ENCODE data around the gene EPB41L4A. TPM values are rescaled to one million over a fixed set of nuclear protein-coding genes. Genes with fewer than 3 reads are reported as not detected.

EPB41L4A gene
- total RNA-seq, 2 donors from 2014 or later: 7.7 to 9.9 TPM

- Mint-ChIP-seq H3K9me3 (no peaks in the 10 kb centered on the region), H3K27ac (no peak overlapping the region), H3K36me3 (ENCODE audit: low read depth) (no peaks in the 10 kb centered on the region), H3K4me3 (no peak overlapping the region), H3K4me1 (no peaks in the 10 kb centered on the region), H3K27me3 (ENCODE audit: insufficient read depth) (peaks cover 11% of the 10 kb centered on the region)
- no peak overlapping the region for H3K27ac ChIP-seq (ENCODE audit: low read depth, low read length)
- 67 to 74% methylated on average over 1 to 3 of the region's 3 CpGs for WGBS, 2 experiments (ENCODE audit: insufficient coverage in 1 of 2, insufficient read length in 1 of 2)
- no peaks in the 10 kb centered on the region for H3K36me3 ChIP-seq (ENCODE audit: control insufficient read depth, insufficient read depth, low read length)
- peaks cover 11% of the 10 kb centered on the region for H3K27me3 ChIP-seq (ENCODE audit: control insufficient read depth, insufficient read depth, low read length, poor library complexity, severe bottlenecking)
- no peak overlapping the region for H3K4me3 ChIP-seq (ENCODE audit: low read length)
- TF ChIP-seq CTCF (conservative IDR thresholded peaks at IDR 0.05): peak; percentile 21
- H3K4me1 ChIP-seq (ENCODE audit: control insufficient read depth, insufficient read depth, low read length): no peaks in the 10 kb centered on the region
- H3K9me3 ChIP-seq (ENCODE audit: control insufficient read depth, low read length): no peaks in the 10 kb centered on the region
- H3K9ac ChIP-seq (ENCODE audit: extremely low read depth, low read length, poor library complexity, severe bottlenecking): no peak overlapping the region
- DNase-seq: no peak
These were observed 179.1 kb downstream of the EPB41L4A start for GRCh38 chr5:112239996-112240395.

GRCh38 chr5:112238473-112238872 lies 180.6 kb downstream of the EPB41L4A start:
- peak; percentile 63 for TF ChIP-seq CTCF (conservative IDR thresholded peaks at IDR 0.05)
- Histone ChIP-seq H3K36me3 (ENCODE audit: control insufficient read depth, insufficient read depth, low read length) (no peaks in the 10 kb centered on the region), H3K4me1 (ENCODE audit: control insufficient read depth, insufficient read depth, low read length) (no peaks in the 10 kb centered on the region), H3K27ac (ENCODE audit: low read depth, low read length) (no peak overlapping the region), H3K4me3 (ENCODE audit: low read length) (no peak overlapping the region), H3K9ac (ENCODE audit: extremely low read depth, low read length, poor library complexity, severe bottlenecking) (no peak overlapping the region), H3K27me3 (ENCODE audit: control insufficient read depth, insufficient read depth, low read length, poor library complexity, severe bottlenecking) (peaks cover 11% of the 10 kb centered on the region), H3K9me3 (ENCODE audit: control insufficient read depth, low read length) (no peaks in the 10 kb centered on the region)
- Mint-ChIP-seq H3K9me3 (no peaks in the 10 kb centered on the region), H3K27me3 (ENCODE audit: insufficient read depth) (peaks cover 5% of the 10 kb centered on the region), H3K4me1 (peaks cover 3% of the 10 kb centered on the region), H3K4me3 (no peak overlapping the region), H3K36me3 (ENCODE audit: low read depth) (no peaks in the 10 kb centered on the region), H3K27ac (no peak overlapping the region)
- DNase-seq: no peak

- Histone ChIP-seq H3K27me3 (ENCODE audit: control insufficient read depth, insufficient read depth, low read length, poor library complexity, severe bottlenecking) (peaks cover 11% of the 10 kb centered on the region), H3K9me3 (ENCODE audit: control insufficient read depth, low read length) (no peaks in the 10 kb centered on the region), H3K9ac (ENCODE audit: extremely low read depth, low read length, poor library complexity, severe bottlenecking) (no peak overlapping the region), H3K4me3 (ENCODE audit: low read length) (no peak overlapping the region), H3K4me1 (ENCODE audit: control insufficient read depth, insufficient read depth, low read length) (no peaks in the 10 kb centered on the region), H3K27ac (ENCODE audit: low read depth, low read length) (no peak overlapping the region), H3K36me3 (ENCODE audit: control insufficient read depth, insufficient read depth, low read length) (no peaks in the 10 kb centered on the region)
- TF ChIP-seq CTCF (conservative IDR thresholded peaks at IDR 0.05): no peak
- Mint-ChIP-seq H3K27ac (no peak overlapping the region), H3K27me3 (ENCODE audit: insufficient read depth) (peaks cover 5% of the 10 kb centered on the region), H3K4me1 (peaks cover 3% of the 10 kb centered on the region), H3K36me3 (ENCODE audit: low read depth) (no peaks in the 10 kb centered on the region), H3K4me3 (no peak overlapping the region), H3K9me3 (no peaks in the 10 kb centered on the region)
- WGBS, 2 experiments (ENCODE audit: insufficient coverage in 1 of 2, insufficient read length in 1 of 2): 50 to 71% methylated on average over 1 to 2 of the region's 2 CpGs
- no peak for DNase-seq
These were observed 181.6 kb downstream of the EPB41L4A start for GRCh38 chr5:112237456-112237855.

Data from endodermal cell (in vitro differentiated cells).